Naive B cell (primary cell): ENCODE data around the gene CDH26. TPM values are rescaled to one million over a fixed set of nuclear protein-coding genes. Genes with fewer than 3 reads are reported as not detected.

ENCODE experiments used
- ATAC-seq, 2 donors: fragments of 150-1000 bp; cut with Tn5 transposase; 2 replicates each; pipeline ENCODE4 v1.10.0; 2021; ENCODE audit warnings: low read depth in 2 of 2, mild to moderate bottlenecking in 2 of 2, moderate library complexity in 2 of 2
- DNase-seq: peaks from one replicate; pipeline ENCODE4 v3.0.0; 2022
- H3K27ac Mint-ChIP-seq, 6 donors: one replicate each; pipeline ENCODE4 v1.8.0; 2020 to 2022; ENCODE audit warnings: mild to moderate bottlenecking in 6 of 6, mixed read lengths in 6 of 6, moderate library complexity in 5 of 6, inconsistent platforms in 2 of 6
- H3K27me3 Mint-ChIP-seq, 3 donors: one replicate each; pipeline ENCODE4 v1.8.0; 2021 to 2022; ENCODE audit warnings: mixed read lengths in 3 of 3, mild to moderate bottlenecking in 1 of 3
- H3K36me3 Mint-ChIP-seq, 2 donors: one replicate each; pipeline ENCODE4 v1.8.0; 2020 to 2022; ENCODE audit warnings: mixed read lengths in 2 of 2, inconsistent platforms in 1 of 2, mild to moderate bottlenecking in 1 of 2
- H3K4me1 Mint-ChIP-seq, 3 donors: one replicate each; pipeline ENCODE4 v1.8.0; 2020 to 2022; ENCODE audit warnings: mixed read lengths in 3 of 3, inconsistent platforms in 1 of 3, mild to moderate bottlenecking in 1 of 3, moderate library complexity in 1 of 3
- H3K4me3 Mint-ChIP-seq, 8 donors: one replicate each; pipeline ENCODE4 v1.8.0; 2020 to 2022; ENCODE audit warnings: mild to moderate bottlenecking in 8 of 8, mixed read lengths in 8 of 8, moderate library complexity in 8 of 8, inconsistent platforms in 2 of 8
- H3K9me3 Mint-ChIP-seq, 7 donors: one replicate each; pipeline ENCODE4 v1.8.0; 2020 to 2022; ENCODE audit warnings: mixed read lengths in 7 of 7, mild to moderate bottlenecking in 5 of 7, inconsistent platforms in 2 of 7, moderate library complexity in 1 of 7
- polyA plus RNA-seq, 6 donors: library from polyadenylated mRNA; unstranded; fragments of 300-500 nt; fragmentation: Illumina TruSeq; gene quantifications; one replicate each; pipeline ENCODE4 v1.2.3, GENCODE V29; 2021; ENCODE audit warnings: low read depth in 6 of 6

The CDH26 gene
- polyA plus RNA-seq, 6 donors from 2014 or later, result 0.15 TPM; not detected in 5

DNA sequence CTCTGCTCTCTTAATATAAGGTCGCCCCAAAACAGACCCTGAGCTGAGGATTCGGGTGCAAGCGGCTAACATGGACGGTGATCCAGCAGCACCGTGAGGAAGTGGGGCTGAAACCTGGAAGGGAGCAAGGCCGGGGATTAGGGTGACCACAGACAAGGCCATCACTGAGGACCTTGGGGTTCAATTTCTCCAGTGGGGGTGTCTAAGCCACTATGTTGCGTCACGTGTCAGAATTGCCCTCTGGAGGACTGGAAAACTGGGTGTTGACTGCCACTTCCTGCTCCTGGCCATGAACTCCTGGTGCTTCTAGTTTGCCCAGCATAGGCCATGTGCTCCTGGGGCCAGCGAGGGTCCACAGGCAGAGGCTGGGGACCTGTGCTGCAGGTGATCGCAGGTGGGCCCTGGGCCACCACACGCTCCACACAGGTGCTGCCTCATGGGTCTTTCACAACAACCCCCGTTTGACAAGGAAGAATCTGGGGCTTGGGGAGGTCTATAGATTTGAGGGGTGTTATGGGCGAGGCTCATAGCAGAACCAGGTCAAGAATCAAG lies 101.9 kb downstream of the CDH26 start:
- no peak overlapping the region for H3K4me3 Mint-ChIP-seq
- no peaks in the 10 kb centered on the region for H3K9me3 Mint-ChIP-seq
- ATAC-seq (no peak), DNase-seq (no peak)
- H3K36me3 Mint-ChIP-seq, result no peaks in the 10 kb centered on the region
- peaks cover 21 to 39% (median 39%) of the 10 kb centered on the region in 3 donors for H3K4me1 Mint-ChIP-seq
- no peak overlapping the region for H3K27ac Mint-ChIP-seq
- H3K27me3 Mint-ChIP-seq, result no peaks in the 10 kb centered on the region

DNA sequence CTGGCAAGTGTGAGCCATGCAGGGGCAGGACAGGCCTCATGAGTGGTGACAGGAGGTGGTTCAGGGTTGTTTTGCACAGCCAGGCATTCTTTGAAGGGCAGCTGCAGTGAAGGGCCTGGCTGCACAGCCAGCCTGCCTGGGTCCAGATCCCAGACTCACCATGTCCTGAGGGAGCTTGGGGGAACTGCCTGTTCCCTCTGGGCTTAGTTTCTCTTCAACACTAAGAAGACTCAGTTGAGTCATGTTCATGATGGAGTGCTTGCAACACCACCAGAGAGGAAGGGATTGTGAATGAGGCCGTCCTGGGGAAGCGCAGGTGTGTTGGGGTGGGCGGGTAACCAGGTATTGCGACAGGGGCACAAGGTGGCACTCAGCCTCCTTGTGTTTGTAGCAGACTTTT lies 102.4 kb downstream of the CDH26 start:
- H3K27ac Mint-ChIP-seq, result peak overlapping the region in 1 of 6 donors; percentile 69

DNA sequence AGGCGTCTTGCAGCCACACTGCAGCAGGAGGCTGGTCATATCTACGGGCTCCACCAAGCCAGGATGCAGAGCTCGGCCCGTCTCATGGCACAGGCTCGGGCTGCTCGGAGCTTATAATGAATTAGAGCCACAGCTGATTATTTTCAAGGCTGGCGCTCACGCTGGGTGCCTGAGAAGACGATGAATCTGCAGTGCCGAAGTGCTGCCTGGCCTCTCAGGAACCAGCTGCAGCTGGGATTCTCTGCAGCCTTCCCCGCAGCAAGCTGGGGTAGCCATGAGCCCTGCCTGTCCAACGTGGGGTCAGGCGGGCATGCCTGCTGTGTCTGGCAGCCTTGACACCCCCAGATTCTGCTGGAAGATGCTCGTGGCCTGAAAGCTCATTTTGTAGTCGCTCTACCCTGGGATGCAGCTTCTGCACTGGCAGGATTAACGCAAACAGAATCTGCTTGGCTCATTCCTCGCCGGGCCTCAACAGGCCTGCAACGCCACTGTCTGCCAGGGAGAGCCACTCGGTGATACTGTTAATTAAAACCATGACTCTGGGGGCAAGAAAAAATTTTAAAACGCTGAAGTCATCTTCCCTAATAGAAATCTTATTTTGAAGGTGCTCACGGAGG lies 104.3 kb downstream of the CDH26 start:
- H3K4me1 Mint-ChIP-seq, result peaks cover 8 to 16% (median 16%) of the 10 kb centered on the region in 3 donors
- H3K27me3 Mint-ChIP-seq, result no peaks in the 10 kb centered on the region
- no peak overlapping the region for H3K27ac Mint-ChIP-seq

More for the DNA sequence above, 102.4 kb downstream of the CDH26 start:
- H3K36me3 Mint-ChIP-seq, result no peaks in the 10 kb centered on the region
- H3K4me3 Mint-ChIP-seq, result no peak overlapping the region
- no peaks in the 10 kb centered on the region for H3K27me3 Mint-ChIP-seq
- H3K9me3 Mint-ChIP-seq, result no peaks in the 10 kb centered on the region
- DNase-seq (no peak), ATAC-seq (no peak)
- peaks cover 19 to 34% (median 34%) of the 10 kb centered on the region in 3 donors for H3K4me1 Mint-ChIP-seq

DNA sequence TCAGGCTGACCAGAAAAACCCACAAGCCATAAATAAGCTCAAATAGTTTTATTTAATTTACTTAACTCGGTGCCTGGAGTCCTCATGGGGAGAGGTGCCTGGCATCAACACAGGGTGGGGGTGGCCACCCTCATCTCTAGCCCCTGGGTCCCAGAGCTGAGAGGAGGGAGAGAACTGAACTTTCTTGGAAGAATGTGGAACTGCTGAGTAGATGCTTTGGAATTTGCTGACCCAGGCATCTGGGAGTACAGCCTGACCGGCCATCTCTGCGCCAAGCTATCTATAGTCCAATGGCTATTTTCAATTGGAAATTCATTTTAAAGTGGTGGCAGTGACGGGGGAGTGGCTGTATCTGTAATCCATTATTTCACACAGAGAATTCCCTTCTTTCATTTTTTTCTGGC lies 104.8 kb downstream of the CDH26 start:
- Mint-ChIP-seq H3K4me1 (peaks cover 3 to 11% (median 10%) of the 10 kb centered on the region in 3 donors), H3K27me3 (no peaks in the 10 kb centered on the region), H3K36me3 (no peaks in the 10 kb centered on the region), H3K27ac (no peak overlapping the region), H3K4me3 (no peak overlapping the region), H3K9me3 (no peaks in the 10 kb centered on the region)
- DNase-seq (no peak), ATAC-seq (no peak)

More for the DNA sequence above, 104.3 kb downstream of the CDH26 start:
- ATAC-seq (no peak), DNase-seq (no peak)
- no peaks in the 10 kb centered on the region for H3K9me3 Mint-ChIP-seq
- no peaks in the 10 kb centered on the region for H3K36me3 Mint-ChIP-seq
- H3K4me3 Mint-ChIP-seq, result no peak overlapping the region

DNA sequence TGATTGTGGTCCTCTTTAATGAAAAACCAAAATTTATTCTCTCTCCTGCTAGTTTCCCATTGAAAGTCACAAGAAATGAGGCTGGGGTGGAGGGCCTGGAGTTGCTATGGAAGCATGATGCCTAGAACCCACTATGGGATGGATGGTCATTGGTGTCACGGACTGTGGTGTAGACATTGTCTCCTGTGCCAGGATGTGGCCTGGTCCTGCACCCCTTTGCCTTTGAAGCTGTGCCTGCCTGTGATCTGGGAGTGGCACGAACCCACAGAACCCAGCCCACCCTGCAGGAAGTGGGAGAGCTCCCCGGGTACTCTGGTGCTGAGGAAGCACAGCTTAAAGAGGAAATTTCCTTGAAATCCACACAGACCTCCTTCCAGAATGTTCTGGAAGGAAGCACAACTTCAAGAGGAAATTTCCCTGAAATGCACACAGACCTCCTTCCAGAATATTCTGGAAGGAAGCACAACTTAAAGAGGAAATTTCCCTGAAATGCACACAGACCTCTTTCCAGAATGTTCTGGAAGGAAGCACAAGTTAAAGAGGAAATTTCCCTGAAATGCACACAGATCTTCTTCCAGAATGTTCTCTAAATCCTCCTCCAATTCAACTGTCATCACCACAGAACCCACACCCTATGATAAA lies 105.6 kb downstream of the CDH26 start:
- Mint-ChIP-seq H3K4me1 (peaks cover 0 to 3% (median 2%) of the 10 kb centered on the region in 3 donors), H3K27ac (no peak overlapping the region), H3K4me3 (no peak overlapping the region), H3K36me3 (no peaks in the 10 kb centered on the region), H3K27me3 (no peaks in the 10 kb centered on the region), H3K9me3 (no peaks in the 10 kb centered on the region)
- no peak for DNase-seq
- no peak for ATAC-seq

Other genes starting within 250 kb of the CDH26 start
- gene SYCP2, start 24.8 kb upstream of the CDH26 start, polyA plus RNA-seq, result 1 to 10 TPM in 1 of 6 donors, under 1 TPM in 4, not detected in 1; 0.10 to 1.1 (median 0.35) TPM
- gene PPP1R3D, start 18.1 kb upstream of the CDH26 start, polyA plus RNA-seq, result 1 to 10 TPM in 4 of 6 donors, under 1 TPM in 1, not detected in 1; 0.84 to 2.4 (median 2.3) TPM
- gene FAM217B, start 18.0 kb upstream of the CDH26 start, polyA plus RNA-seq, result 10 to 100 TPM; 12.0 to 25.1 (median 17.5) TPM